ENCODE results near the gene NTSR1.

NTSR1 gene

GRCh38 chr20:62742550-62742949 is 33.9 kb downstream of the NTSR1 start:
- no peak for DNase-seq

GRCh38 chr20:62742979-62743776 is 34.5 kb downstream of the NTSR1 start:
- no peak for DNase-seq

GRCh38 chr20:62743777-62744317 is 35.2 kb downstream of the NTSR1 start:
- DNase-seq = no peak

GRCh38 chr20:62744741-62745191 is 36.1 kb downstream of the NTSR1 start:
- DNase-seq = no peak

- DNase-seq = no peak
Measured at GRCh38 chr20:62745279-62745951, 36.8 kb downstream of the NTSR1 start.

GRCh38 chr20:62745952-62746288 is 37.3 kb downstream of the NTSR1 start:
- no peak for DNase-seq

- no peak for DNase-seq
Measured at GRCh38 chr20:62748311-62748710, 39.7 kb downstream of the NTSR1 start.

- no peak for DNase-seq
Measured at GRCh38 chr20:62749851-62750445, 41.3 kb downstream of the NTSR1 start.

- no peak for DNase-seq
Measured at GRCh38 chr20:62751551-62752150, 43.0 kb downstream of the NTSR1 start.

GRCh38 chr20:62752181-62752670 is 43.6 kb downstream of the NTSR1 start:
- no peak for DNase-seq

GRCh38 chr20:62752671-62753501 is 44.2 kb downstream of the NTSR1 start:
- DNase-seq = no peak

GRCh38 chr20:62753626-62754025 is 45.0 kb downstream of the NTSR1 start:
- no peak for DNase-seq

- no peak for DNase-seq
Measured at GRCh38 chr20:62754122-62754990, 45.7 kb downstream of the NTSR1 start.

- no peak for DNase-seq
Measured at GRCh38 chr20:62754991-62755356, 46.3 kb downstream of the NTSR1 start.

- no peak for DNase-seq
Measured at GRCh38 chr20:62755817-62756724, 47.4 kb downstream of the NTSR1 start.

GRCh38 chr20:62758226-62758912 is 49.7 kb downstream of the NTSR1 start:
- DNase-seq = no peak

GRCh38 chr20:62759981-62760431 is 51.4 kb downstream of the NTSR1 start:
- no peak for DNase-seq

- DNase-seq = no peak
Measured at GRCh38 chr20:62760471-62760855, 51.8 kb downstream of the NTSR1 start.

Measured in NCI-H1048 (cell line).